HG03064 (cell line): ENCODE data around the gene POU3F1.
A peak's percentile ranks its signal among the peaks of the same experiment; 100 is the strongest.

Source experiments
- ATAC-seq: cut with Tn5 transposase; IDR thresholded peaks from one replicate; pipeline ENCODE4 v1.9.1; 2021; ENCODE audit warnings: low read depth; ENCODE audit not compliant: unreplicated experiment

POU3F1 gene

DNA sequence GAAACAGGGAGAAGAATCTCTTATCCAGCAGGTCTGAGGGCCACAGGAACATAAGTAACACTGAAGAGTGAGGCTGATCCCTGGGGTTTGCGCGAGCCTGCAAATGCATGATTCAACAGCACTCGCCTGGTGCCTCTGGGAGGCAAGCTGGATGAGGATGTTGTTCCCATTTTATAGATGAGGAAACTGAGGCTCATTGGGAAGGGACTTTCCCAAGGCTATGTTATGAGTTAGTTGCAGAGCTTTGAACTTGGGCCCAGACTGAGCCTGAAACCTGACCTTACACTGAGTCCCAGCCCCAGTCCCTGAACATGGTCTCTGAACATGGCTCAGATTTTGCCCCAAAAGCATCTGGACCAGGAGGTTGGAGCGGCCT is 27.7 kb upstream of the POU3F1 start:
- ATAC-seq, result no peak

- ATAC-seq, result no peak
Observed at GRCh38 chr1:38073534-38074301, 27.1 kb upstream of the POU3F1 start.

- ATAC-seq, result no peak
Observed at GRCh38 chr1:38072858-38073257, 26.3 kb upstream of the POU3F1 start.

DNA sequence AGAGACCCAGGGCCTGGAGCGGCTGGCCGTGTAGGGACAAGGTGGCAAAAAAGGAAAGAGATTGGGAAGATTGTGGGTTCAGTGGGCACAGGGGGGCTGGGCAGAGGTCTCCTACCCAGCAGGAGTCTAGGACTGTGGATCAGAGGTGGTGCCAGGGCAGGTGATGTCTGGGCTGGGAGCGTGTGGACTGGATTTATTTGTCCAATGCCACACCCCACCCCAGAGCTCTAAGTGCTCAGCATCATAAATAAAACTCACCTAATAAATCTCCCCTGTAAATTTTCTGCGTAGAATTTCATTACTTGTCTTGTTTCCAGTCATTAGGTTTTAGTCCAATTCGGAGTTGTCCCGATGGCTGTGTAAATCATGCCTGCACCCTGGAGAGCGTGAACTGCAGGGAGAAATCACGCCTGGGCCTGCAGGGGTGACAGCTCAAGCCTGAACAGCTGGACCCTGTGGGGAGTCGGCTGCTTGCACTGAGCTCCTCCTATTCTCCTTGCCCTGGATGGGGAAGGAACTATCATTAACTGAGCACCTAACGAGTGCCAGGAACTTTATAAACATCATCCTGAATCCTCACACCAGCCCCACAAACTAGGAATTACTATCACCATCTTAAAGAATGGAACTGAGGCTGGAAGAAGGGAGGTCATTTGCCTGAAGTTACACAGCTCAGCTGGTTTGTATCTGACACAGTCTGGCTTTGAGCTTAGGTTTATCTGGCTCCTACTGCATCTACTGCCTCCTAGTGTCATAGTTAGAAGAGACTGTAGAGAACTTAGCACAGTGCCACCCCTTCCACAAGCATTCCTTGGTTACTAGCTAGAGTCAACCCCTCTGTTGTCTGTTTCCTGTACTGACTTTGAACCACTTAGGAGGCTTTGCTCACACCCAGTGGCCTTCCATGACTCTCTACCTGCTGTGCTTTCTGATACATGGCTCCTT is 25.0 kb upstream of the POU3F1 start:
- no peak for ATAC-seq

DNA sequence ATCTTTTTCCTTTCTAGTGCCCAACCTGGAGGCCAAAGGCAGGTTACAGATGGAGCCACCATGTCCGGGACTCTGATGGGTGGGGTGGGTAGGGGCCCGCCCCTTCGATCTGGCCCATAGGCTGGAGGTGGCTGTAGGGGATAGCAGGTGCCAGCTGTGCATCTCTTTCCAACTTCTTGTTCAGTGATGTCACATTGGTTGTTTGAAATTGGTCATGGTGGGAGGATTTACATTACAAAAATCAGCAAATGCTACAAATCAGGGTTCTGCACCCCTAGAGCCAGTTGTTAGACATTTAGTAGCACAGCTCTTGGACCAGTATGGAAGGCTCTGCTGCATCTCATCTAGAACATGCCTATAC is 22.4 kb upstream of the POU3F1 start:
- ATAC-seq, result no peak

DNA sequence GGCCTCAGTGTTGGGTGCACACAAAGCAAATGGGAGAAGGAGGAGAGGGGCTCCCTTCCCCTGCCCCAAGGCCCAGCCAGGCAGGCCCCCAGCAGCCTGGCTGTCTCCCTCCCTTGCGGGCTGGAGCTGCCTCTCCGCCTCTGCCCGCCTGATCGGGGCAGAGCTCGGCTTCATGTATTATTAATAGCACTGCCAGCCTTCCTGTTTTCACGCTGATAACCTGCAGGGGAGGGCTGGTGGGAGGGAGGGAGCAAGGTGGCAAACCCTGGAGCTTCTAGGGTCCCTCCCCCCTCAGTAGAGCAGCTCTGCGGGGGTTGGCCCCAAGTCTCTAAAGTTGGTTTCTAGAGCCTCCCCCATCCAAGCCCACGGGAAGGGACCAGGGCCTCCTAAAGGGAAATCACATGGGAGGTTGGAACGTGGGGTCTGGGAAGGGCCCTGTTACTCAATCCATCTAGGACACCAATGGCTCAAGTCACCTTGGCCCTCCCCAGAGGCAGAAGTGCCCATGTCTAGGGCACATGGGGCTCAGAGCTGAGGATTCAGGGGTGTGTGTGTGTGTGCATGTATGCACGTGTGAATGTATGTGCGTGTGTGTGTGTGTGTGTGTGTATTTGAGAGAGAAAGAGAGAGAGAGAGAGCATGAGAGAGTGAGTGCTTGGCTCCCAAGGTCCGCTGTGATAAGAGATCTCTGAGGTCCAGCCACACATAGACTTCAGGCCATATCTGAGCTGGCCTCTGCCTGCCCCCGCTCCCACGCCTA is 21.8 kb upstream of the POU3F1 start:
- ATAC-seq, result no peak

DNA sequence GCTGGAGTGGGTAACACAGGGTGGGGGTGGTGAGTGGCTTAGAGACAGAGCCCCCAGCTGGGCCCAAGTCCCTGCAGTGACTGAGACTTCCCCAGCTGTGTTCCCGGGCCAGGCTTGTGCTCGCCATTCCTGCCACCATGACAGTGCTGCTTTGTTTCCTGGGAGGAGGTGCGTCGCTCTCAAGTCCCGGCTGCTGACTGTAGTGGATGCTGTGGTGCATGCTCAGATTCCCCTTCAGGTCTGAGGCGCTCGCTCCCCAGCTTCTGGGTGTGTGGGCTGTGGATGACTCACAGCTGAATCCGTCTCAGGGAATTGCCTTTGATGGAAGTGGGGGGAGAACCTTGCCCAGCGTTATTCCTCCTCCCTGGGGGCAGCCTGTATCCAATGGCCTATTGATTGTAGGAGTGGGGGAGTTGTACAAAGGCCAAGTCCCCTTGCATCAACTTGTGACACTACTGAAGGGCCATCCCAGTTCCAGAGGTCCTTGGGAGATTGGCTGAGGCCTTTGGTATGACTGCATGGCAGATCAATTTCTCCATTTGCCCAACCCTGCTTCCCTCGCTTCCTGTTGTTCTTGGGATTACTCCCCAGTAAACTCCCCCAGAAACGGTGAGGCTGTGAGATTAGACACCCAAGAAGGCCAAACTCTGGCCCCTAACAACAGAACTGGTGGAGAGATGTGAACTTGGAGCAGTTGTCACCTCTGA is 17.8 kb upstream of the POU3F1 start:
- ATAC-seq, result no peak

- ATAC-seq, result no peak
Observed at GRCh38 chr1:38063616-38064015, 17.0 kb upstream of the POU3F1 start.

DNA sequence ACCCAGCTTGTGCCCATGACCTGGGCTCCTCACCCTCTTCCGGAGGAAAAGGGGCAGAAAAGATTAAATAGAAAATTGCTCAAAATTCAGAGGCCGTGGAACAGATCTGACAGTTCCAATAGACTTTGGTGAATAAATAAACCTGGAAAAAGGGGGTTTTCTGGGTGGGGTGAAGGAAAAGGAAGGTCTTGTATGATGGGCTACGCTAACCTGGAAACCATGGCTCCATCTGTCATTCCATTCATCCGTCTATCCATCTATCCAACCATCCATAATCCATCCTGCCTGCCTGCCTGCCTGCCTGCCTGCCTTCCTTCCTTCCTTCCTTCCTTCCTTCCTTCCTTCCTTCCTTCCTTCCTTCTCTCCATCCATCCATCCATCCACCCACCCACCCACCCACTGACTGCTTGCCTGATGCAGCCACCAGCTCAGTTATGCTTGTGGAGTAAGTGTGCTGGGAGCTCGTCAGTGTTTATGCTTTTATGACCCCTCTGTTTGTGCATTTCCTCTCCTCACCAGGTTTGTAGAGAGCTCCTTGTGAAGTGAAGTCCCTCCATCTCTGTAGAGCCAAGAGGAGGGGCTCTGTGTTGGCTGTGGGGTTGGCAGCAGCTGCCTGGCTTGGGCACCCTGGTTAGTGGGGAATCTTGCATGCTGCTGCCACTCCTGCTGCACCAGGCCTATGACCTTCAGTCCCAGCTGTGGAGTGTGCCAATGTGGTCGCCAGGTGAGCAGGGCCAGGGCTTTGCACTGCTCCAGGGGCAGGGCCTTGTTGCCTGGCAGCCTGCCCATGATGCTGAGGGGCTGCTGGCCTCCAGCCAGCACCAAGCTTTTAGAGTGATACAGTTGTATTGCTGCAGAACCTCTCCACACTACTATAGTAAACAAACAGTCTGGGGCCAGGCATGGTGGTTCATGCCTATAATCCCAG is 16.0 kb upstream of the POU3F1 start:
- ATAC-seq, result no peak

- peak; percentile 52 for ATAC-seq
Observed at GRCh38 chr1:38061883-38062328, 15.3 kb upstream of the POU3F1 start.

DNA sequence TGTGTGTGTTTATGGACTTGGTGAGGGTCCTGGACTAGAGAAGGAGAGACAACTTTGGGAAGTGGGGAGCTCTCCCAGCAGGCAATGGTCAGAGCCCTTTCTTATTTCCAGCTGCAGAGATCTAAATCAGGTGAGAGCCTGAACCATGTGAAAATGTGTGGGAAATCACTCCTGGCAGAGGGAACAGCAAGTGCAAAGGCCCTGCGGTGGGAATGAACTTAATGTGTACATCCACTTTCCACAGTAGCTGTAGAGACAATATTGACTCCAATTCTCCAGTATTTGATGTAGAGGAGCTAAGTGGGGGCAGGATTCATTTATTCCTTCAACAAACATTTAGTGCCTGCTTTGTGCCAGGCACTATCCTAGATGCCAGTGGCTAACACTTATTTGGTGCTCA is 14.7 kb upstream of the POU3F1 start:
- ATAC-seq, result no peak

GRCh38 chr1:38060498-38060897 is 13.9 kb upstream of the POU3F1 start:
- no peak for ATAC-seq

GRCh38 chr1:38059635-38060250 is 13.2 kb upstream of the POU3F1 start:
- ATAC-seq, result no peak

- ATAC-seq, result no peak
Observed at GRCh38 chr1:38055965-38056364, 9.4 kb upstream of the POU3F1 start.

GRCh38 chr1:38055398-38055797 is 8.8 kb upstream of the POU3F1 start:
- no peak for ATAC-seq

GRCh38 chr1:38053416-38054091 is 7.0 kb upstream of the POU3F1 start:
- no peak for ATAC-seq

- ATAC-seq, result peak; percentile 62
Observed at GRCh38 chr1:38052750-38053415, 6.3 kb upstream of the POU3F1 start.

DNA sequence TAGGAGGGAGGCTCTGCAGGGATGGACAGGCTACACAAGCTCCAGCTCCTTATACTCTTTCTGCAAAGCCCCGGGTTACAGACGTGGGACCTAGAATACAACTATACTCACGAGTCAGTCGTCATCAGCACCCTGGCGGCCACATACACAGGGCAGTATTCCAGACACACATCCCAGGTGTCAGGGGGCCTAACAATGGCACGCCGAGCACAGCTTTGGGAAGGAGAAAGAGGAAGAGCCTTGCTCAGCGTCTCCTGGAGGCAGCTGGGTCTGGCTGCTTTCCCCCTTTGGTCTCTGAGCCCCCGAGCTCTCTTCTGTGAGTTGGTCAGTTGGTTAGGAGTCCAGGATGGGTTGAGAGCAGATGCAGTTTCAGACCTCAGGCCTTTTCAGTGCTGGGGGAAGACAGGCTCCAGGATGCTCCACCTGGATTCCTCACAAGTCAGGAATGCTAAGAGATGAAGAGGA is 4.5 kb upstream of the POU3F1 start:
- ATAC-seq, result no peak
